ENCODE results near the gene PHF12. TPM values are rescaled to one million over a fixed set of nuclear protein-coding genes. Genes with fewer than 3 reads are reported as not detected.

Gene PHF12
- total RNA-seq, 2 donors from 2014 or later, result 46.2 to 71.7 TPM

DNA sequence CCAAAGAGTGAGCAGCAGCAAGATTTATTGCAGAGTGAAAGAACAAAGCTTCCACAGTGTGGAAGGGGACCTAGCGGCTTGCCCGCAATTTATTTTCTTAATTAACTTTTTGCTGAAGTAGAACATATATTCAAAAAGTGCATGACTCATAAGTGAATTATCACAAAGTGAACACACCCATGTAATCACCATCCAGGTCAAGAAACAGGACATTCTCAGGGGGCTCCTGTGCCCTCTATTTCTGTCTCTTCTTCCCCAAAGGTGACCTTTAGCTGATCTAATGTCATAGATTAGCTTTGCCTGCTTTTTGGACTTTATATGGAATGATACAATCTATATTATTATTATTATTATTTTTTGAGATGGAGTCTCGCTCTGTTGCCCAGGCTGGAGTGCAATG is 76.6 kb downstream of the PHF12 start:
- peaks cover 0 to under 1% of the 10 kb centered on the region in 2 donors for H3K36me3 Mint-ChIP-seq

DNA sequence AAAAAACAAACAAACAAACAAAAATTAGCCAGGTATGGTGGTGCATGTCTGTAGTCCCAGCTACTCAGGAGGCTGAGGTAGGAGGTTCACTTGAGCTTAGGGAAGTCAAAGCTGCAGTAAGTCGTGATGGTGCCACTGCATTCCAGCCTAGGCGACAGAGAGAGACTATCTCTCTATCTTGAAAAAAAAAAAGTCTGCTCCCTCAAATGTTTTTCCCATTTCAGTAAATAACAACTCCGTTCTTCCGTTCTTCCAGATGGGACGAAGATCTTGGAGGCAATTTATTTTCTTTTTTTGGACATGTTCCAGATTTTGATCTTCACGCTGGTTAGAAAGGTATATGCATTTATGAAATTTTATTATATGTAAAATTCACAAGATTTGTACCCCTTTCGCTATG is 77.5 kb downstream of the PHF12 start:
- DNase-seq (ENCODE audit: low spot score in 2 of 2), result no peak
- H3K36me3 Mint-ChIP-seq, result no peaks in the 10 kb centered on the region
- no peaks in the 10 kb centered on the region for H3K9me3 Mint-ChIP-seq
- no peak for ATAC-seq
- no peak overlapping the region for H3K27ac Mint-ChIP-seq

More for the DNA sequence above, 76.6 kb downstream of the PHF12 start:
- Mint-ChIP-seq H3K9me3 (no peaks in the 10 kb centered on the region), H3K27ac (no peak overlapping the region)
- DNase-seq (ENCODE audit: low spot score in 2 of 2) (no peak), ATAC-seq (no peak)

DNA sequence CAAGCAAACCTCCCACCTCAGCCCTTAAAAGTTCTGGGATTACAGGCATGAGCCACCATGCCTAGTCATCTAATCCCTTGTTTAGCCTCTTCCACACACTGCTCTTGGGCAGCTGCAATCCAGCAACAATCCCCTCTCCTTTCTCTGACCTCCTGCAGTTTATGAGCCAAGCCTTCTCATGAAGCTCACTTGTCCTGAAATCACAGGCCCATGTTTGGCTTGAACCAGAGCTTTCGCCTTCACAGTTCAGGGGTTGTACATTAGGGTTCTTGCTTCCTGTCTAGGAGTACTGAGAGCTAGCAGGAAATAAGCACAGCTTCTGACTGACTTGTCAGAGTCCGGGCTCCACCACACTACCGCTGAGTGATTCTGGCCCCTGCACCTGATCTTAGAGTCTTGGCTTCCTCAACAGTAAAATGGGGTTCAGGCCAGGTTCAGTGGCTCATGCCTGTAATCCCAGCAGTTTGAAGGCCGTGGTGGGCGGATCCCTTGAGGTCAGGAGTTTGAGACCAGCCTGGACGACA is 80.2 kb downstream of the PHF12 start:
- Mint-ChIP-seq H3K36me3 (no peaks in the 10 kb centered on the region), H3K9me3 (no peaks in the 10 kb centered on the region), H3K27ac (peak overlapping the region; percentile 82 to 89)
- DNase-seq (ENCODE audit: low spot score in 2 of 2) (peak in 1 of 2 donors; percentile 46), ATAC-seq (peak; percentile 82 to 92)

DNA sequence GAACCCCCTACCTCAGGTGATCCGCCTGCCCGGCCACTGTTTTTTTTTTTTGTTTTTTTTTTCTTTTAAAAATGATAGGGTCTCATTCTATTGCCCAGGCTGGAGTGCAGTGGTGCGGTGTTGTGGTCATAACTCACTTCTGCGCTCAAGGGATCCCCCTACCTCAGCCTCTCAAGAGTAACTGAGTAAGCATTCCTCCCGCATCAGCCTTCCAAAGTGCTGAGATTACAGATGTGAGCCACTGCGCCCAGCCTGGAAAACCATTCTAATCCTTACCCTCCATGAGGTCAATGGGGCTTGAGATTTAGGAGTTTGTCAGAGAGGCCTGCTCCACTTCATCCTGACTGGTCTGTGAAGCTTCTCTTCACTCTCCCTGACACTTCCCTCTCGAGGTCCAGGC is 84.0 kb downstream of the PHF12 start:
- no peaks in the 10 kb centered on the region for H3K36me3 Mint-ChIP-seq

DNA sequence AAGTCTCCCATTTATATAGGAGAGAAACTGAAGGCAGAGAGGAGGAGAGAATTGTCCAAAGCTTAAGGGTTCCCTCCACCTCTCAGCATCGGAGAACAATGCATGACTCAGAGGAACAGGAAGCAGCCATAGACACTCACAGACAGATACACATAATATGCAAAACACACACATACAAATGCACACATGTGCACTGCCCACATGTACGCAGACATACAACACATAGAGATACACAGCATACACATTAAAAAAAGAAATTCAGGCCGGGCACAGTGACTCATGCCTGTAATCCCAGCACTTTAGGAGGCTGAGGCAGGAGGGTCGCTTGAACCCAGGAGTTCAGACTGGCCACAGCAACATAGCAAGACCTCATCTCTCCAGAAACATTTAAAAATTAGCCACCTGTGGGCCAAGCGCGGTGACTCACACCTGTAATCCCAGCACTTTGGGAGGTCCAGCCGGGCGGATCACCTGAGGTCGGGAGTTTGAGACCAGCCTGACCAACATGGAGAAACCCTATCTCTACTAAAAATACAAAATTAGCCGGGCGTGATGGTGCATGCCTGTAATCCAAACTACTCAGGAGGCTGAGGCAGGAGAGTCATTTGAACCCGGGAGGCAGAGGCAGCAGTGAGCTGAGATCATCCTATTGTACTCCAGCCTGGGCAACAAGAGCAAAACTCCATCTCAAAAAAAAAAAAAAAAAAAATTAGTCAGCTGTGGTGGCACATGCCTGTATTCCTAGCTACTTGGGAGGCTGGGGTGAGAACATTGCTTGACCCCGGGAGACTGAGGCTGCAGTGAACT is 85.2 kb downstream of the PHF12 start:
- peak in 1 of 2 donors; percentile 72 for ATAC-seq
- no peaks in the 10 kb centered on the region for H3K36me3 Mint-ChIP-seq
- H3K9me3 Mint-ChIP-seq, result no peaks in the 10 kb centered on the region
- no peak for DNase-seq (ENCODE audit: low spot score in 2 of 2)
- peak overlapping the region in 1 of 2 donors; percentile 44 for H3K27ac Mint-ChIP-seq

More for the DNA sequence above, 84.0 kb downstream of the PHF12 start:
- no peak for ATAC-seq
- DNase-seq (ENCODE audit: low spot score in 2 of 2), result no peak
- Mint-ChIP-seq H3K27ac (peak overlapping the region in 1 of 2 donors; percentile 8), H3K9me3 (no peaks in the 10 kb centered on the region)

DNA sequence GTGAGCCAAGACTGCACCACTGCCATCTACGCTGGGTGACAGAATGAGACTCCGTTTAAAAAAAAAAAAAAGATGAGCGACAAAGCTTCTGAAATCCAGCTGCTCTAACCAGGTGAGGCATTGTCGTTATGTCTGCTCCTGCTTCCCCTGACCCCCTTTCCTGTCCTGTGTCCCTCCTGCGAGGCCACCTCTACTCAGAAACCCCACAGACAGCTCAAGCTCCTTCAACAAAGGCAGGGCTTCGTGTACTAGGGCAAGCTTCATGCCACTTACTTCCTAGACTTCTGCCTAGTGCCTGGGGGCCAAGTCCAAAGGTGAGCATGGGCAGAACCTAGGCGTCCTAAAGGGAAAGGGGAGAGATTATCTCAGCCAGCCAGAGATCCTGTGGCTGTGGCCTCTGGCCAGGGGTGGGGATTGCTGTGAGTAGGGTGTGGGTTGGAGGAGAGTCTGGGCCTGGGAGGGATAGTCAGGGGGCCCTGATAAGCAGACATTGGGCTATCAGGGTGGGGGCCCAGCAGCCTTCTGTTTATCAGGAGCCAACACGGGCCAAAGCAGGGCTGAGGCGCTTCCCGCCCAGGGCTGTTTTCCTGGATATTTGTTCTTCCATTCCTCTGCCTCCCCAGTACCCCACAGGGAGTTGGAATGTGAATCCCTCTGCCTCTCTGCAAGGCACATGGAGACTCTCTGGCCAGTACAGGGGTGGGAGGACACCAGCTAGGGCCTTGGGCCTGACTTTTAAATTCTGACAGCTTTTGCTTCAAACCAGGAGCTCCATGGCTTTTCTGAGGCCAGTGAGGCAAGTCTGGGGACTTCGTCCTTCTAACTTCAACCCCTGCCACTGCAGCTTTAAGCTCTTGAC is 86.1 kb downstream of the PHF12 start:
- ATAC-seq, result no peak
- H3K27ac Mint-ChIP-seq, result no peak overlapping the region

DNA sequence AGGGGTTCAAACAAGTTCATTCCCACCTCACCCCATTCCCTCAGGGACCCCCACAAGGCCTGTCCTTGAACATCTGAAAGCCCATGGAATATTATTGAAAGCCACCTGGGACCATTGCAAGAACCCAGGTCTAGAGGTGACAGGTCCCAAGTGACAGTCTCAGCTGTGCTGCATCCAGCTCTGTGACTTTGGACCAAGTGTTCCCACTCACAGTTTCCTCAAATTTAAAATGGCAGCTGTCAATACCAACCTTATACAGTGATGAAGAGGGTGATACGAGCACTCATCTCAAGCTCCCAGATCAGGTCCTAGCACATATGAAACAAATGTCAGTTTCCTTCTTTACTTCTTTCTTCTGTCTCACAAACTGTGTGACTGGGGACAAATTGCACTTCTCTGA is 87.4 kb downstream of the PHF12 start:
- no peaks in the 10 kb centered on the region for H3K9me3 Mint-ChIP-seq

More for the DNA sequence above, 86.1 kb downstream of the PHF12 start:
- DNase-seq (ENCODE audit: low spot score in 2 of 2), result no peak
- H3K9me3 Mint-ChIP-seq, result no peaks in the 10 kb centered on the region
- peaks cover 0 to 4% of the 10 kb centered on the region in 2 donors for H3K36me3 Mint-ChIP-seq

DNA sequence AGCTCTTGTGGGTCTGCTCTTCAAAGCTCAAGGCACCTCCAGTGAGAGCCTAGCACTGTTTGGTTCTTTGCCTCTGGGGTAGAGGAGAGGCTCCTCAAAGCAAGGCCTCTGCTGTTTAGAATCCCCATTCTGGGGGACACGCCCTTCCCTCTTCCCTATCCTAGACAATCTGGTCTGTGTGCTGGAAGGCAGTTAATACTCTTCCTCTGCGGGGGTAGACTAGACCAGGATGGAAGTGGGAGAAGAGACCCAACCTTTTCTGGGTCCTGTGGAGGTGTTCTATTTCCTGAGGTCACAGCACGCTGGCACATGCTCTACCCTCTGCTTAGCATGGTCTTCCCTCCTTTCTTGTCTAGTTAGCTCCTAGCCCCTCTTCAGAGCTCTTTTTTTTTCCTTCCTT is 88.8 kb downstream of the PHF12 start:
- Mint-ChIP-seq H3K36me3 (peaks cover 5 to 17% of the 10 kb centered on the region in 2 donors), H3K9me3 (no peaks in the 10 kb centered on the region), H3K27ac (peak overlapping the region; percentile 38 to 43)
- no peak for ATAC-seq
- DNase-seq (ENCODE audit: low spot score in 2 of 2), result no peak

More for the DNA sequence above, 87.4 kb downstream of the PHF12 start:
- Mint-ChIP-seq H3K36me3 (peaks cover 0 to 5% of the 10 kb centered on the region in 2 donors), H3K27ac (no peak overlapping the region)
- ATAC-seq (no peak), DNase-seq (ENCODE audit: low spot score in 2 of 2) (no peak)

DNA sequence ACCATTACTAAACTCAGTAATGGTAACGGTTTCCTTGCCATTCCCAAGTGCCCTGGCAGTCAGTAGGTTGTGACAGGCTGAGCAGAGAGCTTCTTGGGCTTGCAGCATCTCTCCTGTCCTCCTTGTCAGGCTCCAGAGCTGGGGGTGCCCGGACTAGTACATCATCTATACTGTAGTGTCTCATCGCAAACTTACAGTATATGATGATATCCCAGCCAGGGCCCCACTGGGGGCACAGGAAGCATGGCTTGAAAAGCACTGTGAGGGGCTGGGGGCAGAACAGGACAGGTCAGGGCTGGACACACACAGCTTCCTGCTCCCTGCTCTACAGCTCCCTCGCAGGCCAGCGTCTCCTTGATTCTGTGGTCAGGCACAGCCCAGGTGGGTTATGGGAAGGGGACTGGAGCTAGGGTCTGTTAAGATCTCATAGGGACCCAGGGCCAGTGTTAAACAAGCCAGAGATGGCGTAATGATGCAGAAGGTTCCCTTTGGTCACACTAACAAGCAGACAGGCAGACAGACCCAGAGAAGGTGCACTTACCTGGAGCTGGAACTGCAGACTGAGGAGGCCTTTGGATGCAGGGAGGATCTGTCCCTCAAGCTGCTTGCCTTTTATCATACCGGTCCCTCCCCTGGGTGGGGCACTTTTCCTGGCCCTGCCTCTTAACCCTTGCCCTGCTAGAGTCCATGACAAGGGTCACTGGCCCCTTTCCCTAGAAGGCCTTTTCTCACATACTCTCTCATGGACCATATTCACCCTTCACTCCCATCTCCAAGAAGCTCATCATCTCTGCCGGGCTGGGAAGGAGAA is 89.7 kb downstream of the PHF12 start:
- no peak overlapping the region for H3K27ac Mint-ChIP-seq
- H3K9me3 Mint-ChIP-seq, result no peaks in the 10 kb centered on the region
- H3K36me3 Mint-ChIP-seq, result peaks cover 9 to 23% of the 10 kb centered on the region in 2 donors
- DNase-seq (ENCODE audit: low spot score in 2 of 2) (no peak), ATAC-seq (no peak)

DNA sequence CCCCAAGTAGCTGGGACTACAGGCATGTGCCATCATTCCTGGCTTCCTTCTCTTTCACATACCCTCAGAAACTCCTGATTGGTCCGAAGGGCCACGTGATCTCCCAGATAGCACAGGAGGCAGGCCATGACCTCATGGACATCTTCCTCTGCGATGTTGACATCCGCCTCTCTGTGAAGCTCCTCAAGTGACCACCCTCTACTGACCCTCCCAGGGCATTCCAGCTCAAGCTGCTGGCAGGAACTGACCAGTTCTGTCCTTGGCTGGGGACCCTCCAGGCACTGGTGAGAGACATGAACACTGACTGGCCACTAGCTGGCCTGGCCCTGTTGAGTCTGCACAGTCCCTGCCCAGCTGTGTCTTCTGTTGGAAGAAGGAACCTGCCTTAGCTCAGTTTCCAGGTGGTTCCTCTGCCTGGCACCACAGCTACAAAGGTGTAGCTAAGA is 90.9 kb downstream of the PHF12 start:
- H3K36me3 Mint-ChIP-seq, result peaks cover 15 to 23% of the 10 kb centered on the region in 2 donors

DNA sequence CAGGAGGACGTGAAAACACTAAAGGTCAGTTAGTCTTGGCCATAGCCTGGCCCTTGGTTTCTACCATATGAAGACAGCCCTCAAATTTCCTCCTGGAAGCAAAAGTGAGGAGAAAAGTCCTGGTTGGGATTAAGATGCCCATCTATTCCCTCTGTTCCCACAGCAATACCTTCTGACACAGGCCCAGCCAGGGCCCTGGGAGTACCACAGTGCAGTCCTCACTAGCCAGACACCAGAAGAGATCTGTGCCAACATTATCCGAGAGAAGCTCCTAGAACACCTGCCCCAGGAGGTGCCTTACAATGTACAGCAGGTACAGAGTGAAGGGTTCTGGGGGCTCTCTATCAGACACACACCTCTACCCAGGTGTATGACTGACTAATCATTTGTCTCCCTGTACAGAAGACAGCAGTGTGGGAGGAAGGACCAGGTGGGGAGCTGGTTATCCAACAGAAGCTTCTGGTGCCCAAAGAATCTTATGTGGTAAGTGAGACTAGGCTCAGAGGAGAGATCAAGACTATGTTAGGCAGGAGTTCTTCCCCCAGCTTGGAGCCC is 92.4 kb downstream of the PHF12 start:
- no peak for ATAC-seq
- no peak for DNase-seq (ENCODE audit: low spot score in 2 of 2)
- Mint-ChIP-seq H3K9me3 (no peaks in the 10 kb centered on the region), H3K27ac (peak overlapping the region; percentile 64 to 82), H3K36me3 (peaks cover 21 to 29% of the 10 kb centered on the region in 2 donors)

More for the DNA sequence above, 90.9 kb downstream of the PHF12 start:
- Mint-ChIP-seq H3K27ac (peak overlapping the region in 1 of 2 donors; percentile 43), H3K9me3 (no peaks in the 10 kb centered on the region)
- no peak for DNase-seq (ENCODE audit: low spot score in 2 of 2)
- no peak for ATAC-seq

DNA sequence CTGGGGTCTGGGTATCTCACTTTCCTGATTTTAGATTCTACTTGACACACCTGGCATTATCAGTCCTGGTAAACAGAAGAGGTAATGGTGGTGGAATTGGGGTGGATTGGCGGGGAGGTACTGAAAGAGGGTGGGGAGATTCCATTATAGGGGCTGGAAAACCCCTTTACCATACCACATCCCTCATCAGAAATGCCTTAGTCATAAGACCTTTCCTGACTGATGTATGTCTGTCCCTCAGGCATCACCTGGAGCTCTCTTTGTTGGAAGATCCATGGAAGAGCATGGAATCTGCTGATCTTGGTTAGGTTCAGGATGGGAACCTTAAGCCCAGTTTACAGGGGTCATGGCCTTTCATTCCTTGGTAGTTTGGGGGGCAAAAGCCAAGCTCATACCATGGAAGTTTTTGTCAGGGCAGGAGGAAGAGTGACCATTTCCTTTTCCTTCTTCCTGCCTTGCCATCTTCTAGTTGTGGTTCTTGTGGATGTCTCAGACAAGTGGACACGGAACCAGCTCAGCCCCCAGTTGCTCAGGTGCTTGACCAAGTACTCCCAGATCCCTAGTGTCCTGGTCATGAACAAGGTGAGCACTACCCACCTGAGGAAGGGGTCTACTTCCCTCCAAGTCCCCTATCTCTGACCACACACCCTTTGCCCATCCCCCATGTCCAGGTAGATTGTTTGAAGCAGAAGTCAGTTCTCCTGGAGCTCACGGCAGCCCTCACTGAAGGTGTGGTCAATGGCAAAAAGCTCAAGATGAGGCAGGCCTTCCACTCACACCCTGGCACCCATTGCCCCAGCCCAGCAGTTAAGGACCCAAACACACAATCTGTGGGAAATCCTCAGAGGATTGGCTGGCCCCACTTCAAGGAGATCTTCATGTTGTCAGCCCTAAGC is 93.2 kb downstream of the PHF12 start:
- Mint-ChIP-seq H3K27ac (peak overlapping the region; percentile 64 to 82), H3K9me3 (no peaks in the 10 kb centered on the region), H3K36me3 (peaks cover 21 to 29% of the 10 kb centered on the region in 2 donors)
- DNase-seq (ENCODE audit: low spot score in 2 of 2) (no peak), ATAC-seq (peak in 1 of 2 donors; percentile 40)

DNA sequence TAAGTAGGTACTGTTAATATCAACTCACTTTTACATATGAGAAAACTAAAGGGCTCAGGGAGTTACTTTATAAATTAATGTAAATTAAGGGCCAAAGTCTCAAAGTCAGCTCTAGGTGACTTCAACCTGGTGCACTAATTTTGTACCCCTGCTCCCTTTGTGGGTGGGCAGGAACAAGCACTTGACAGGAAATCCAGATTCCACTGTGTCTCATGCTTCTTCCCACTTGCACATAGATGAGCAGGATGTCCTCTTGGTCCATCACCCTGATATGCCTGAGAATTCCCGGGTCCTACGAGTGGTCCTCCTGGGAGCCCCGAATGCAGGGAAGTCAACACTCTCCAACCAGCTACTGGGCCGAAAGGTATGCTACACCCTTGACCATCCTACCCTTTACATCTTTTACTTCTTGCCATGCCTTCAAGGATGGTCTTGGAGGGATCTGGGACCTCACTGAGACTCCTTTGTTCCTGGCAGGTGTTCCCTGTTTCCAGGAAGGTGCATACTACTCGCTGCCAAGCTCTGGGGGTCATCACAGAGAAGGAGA is 95.2 kb downstream of the PHF12 start:
- ATAC-seq, result no peak
- DNase-seq (ENCODE audit: low spot score in 2 of 2), result no peak
- Mint-ChIP-seq H3K27ac (peak overlapping the region; percentile 64 to 84), H3K9me3 (no peaks in the 10 kb centered on the region), H3K36me3 (peaks cover 21 to 29% of the 10 kb centered on the region in 2 donors)

DNA sequence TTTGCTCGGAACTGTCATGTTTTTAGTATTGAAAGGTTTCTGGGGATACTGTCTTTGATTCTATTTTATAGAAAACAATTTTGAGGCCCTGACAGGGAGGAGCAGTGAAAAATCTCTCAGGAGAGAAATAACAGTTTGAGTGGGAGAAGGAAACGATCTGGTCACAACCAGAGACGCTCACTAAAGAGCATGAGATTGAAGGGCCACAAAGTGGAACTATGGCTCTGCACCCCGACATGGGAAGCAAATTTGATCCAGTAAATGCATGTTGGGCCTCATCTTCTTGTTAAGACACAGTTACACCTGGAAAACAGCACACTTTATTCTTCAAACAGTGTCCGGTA is 96.0 kb downstream of the PHF12 start:
- H3K27ac Mint-ChIP-seq, result peak overlapping the region; percentile 84 to 97
- peaks cover 21 to 26% of the 10 kb centered on the region in 2 donors for H3K36me3 Mint-ChIP-seq
- DNase-seq (ENCODE audit: low spot score in 2 of 2) (no peak), ATAC-seq (no peak)
- H3K9me3 Mint-ChIP-seq, result no peaks in the 10 kb centered on the region
